ENCODE data around the gene TANGO6. TPM values are rescaled to one million over a fixed set of nuclear protein-coding genes. Genes with fewer than 3 reads are reported as not detected.

Gene TANGO6
- total RNA-seq, 1 donor from 2014 or later: 11.1 TPM

- no peaks in the 10 kb centered on the region for H3K9me3 Mint-ChIP-seq (ENCODE audit: low read depth)
- H3K36me3 Mint-ChIP-seq (ENCODE audit: low read depth): no peaks in the 10 kb centered on the region
- H3K27me3 Mint-ChIP-seq (ENCODE audit: low read depth): no peaks in the 10 kb centered on the region
- no peak for DNase-seq (ENCODE audit: low spot score)
- H3K4me1 Mint-ChIP-seq (ENCODE audit: low read depth): peaks cover 31% of the 10 kb centered on the region
- no peak overlapping the region for H3K4me3 Mint-ChIP-seq (ENCODE audit: unreplicated experiment)
- no peak overlapping the region for H3K27ac Mint-ChIP-seq (ENCODE audit: unreplicated experiment)
- TF ChIP-seq, protein P1, sequence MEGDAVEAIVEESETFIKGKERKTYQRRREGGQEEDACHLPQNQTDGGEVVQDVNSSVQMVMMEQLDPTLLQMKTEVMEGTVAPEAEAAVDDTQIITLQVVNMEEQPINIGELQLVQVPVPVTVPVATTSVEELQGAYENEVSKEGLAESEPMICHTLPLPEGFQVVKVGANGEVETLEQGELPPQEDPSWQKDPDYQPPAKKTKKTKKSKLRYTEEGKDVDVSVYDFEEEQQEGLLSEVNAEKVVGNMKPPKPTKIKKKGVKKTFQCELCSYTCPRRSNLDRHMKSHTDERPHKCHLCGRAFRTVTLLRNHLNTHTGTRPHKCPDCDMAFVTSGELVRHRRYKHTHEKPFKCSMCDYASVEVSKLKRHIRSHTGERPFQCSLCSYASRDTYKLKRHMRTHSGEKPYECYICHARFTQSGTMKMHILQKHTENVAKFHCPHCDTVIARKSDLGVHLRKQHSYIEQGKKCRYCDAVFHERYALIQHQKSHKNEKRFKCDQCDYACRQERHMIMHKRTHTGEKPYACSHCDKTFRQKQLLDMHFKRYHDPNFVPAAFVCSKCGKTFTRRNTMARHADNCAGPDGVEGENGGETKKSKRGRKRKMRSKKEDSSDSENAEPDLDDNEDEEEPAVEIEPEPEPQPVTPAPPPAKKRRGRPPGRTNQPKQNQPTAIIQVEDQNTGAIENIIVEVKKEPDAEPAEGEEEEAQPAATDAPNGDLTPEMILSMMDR (IDR thresholded peaks at IDR 0.05): no peak
These were observed 226.2 kb downstream of the TANGO6 start for GRCh38 chr16:69069504-69069903.

DNA sequence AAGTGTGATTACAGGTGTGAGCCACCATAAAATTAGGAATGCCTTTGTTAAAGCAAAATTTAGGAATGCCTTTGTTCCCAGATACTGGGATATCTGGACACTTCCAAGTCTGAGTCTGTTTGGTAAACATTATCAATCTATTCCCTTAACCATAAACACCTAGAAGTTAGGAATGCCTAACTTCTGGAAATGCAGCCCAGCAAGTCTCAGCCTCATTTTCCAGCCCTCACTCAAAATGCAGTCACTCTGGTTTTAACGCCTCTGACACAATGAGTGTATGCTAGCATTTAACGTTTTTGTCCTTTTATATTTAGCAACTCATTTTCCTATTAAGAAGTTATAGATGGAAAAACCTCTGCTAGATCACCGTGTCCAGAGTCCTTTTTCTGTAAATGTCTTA, 227.7 kb downstream of the TANGO6 start:
- no peak for DNase-seq (ENCODE audit: low spot score)
- Mint-ChIP-seq H3K27me3 (ENCODE audit: low read depth) (no peaks in the 10 kb centered on the region), H3K9me3 (ENCODE audit: low read depth) (no peaks in the 10 kb centered on the region), H3K27ac (ENCODE audit: unreplicated experiment) (no peak overlapping the region), H3K4me1 (ENCODE audit: low read depth) (peaks cover 18% of the 10 kb centered on the region), H3K36me3 (ENCODE audit: low read depth) (no peaks in the 10 kb centered on the region), H3K4me3 (ENCODE audit: unreplicated experiment) (no peak overlapping the region)
- TF ChIP-seq, protein P1 (IDR thresholded peaks at IDR 0.05): no peak

DNA sequence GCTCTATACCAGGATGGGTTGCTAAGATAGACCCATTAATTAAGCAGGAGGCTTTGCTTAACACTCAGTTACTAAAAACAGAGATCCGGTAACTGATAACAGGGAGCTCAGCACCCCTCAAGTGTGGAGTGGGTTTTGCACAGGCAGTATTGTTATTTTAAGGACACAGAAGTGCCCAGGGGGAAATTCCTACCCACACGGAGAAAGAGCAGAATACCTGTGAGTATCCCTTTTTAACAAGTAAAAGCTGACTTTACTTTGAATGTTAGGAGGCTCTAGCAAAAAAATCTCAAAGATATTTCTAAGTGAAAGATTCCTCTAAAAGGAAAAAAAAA, 229.3 kb downstream of the TANGO6 start:
- Mint-ChIP-seq H3K27me3 (ENCODE audit: low read depth) (no peaks in the 10 kb centered on the region), H3K9me3 (ENCODE audit: low read depth) (no peaks in the 10 kb centered on the region), H3K27ac (ENCODE audit: unreplicated experiment) (no peak overlapping the region), H3K4me3 (ENCODE audit: unreplicated experiment) (no peak overlapping the region), H3K4me1 (ENCODE audit: low read depth) (peaks cover 16% of the 10 kb centered on the region), H3K36me3 (ENCODE audit: low read depth) (no peaks in the 10 kb centered on the region)
- TF ChIP-seq, protein P1 (IDR thresholded peaks at IDR 0.05): no peak
- no peak for DNase-seq (ENCODE audit: low spot score)

DNA sequence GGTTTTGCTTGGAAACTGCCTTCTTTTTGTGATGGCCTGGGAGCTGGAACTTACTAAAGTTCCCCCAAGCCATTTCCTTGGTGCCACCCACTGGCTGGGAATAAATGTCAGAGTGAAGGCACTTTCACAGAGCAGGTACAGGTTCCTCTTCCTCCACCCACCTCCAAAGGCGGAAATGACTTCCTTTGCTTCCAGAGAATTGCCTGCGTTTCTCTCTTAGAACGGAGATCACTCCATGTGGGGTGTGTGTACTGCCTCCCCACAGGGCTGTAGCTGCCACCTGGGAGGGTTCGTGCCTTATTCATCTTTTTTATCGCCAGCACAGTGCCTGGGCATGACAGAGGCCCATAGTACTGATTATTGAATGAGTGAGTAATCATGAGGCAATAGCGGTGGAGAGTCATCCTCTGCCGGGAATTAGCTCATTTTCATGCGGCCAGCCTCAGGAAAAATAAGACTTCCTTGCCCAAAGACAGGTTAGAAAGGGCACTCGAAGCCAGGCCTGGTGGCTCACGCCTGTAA, 229.9 kb downstream of the TANGO6 start:
- Mint-ChIP-seq H3K27ac (ENCODE audit: unreplicated experiment) (peak overlapping the region; percentile 49), H3K4me1 (ENCODE audit: low read depth) (peaks cover 16% of the 10 kb centered on the region), H3K36me3 (ENCODE audit: low read depth) (no peaks in the 10 kb centered on the region), H3K27me3 (ENCODE audit: low read depth) (no peaks in the 10 kb centered on the region), H3K9me3 (ENCODE audit: low read depth) (no peaks in the 10 kb centered on the region), H3K4me3 (ENCODE audit: unreplicated experiment) (no peak overlapping the region)
- TF ChIP-seq, protein P1 (IDR thresholded peaks at IDR 0.05): no peak
- DNase-seq (ENCODE audit: low spot score): no peak

DNA sequence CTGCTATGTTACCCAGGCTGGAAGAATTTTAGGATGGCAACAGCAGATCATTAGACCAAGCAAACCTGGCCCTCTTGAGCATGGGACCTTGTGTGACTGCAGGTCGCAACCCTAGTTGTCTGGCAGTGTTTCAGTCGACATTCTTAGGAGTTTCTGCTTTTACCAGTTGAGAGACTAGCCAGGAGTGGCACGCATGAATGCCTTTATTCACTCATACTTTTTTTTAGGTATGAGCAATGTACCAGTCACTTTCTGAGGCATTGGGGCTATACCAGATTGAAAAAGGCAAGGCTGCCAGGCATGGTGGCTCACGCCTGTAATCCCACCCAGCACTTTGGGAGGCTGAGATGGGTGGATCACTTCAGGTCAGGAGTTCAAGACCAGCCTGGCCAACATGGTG, 233.9 kb downstream of the TANGO6 start:
- H3K4me3 Mint-ChIP-seq (ENCODE audit: unreplicated experiment): no peak overlapping the region
- H3K36me3 Mint-ChIP-seq (ENCODE audit: low read depth): no peaks in the 10 kb centered on the region

More for the DNA sequence above, 233.9 kb downstream of the TANGO6 start:
- Mint-ChIP-seq H3K27ac (ENCODE audit: unreplicated experiment) (no peak overlapping the region), H3K27me3 (ENCODE audit: low read depth) (no peaks in the 10 kb centered on the region), H3K4me1 (ENCODE audit: low read depth) (peaks cover 13% of the 10 kb centered on the region), H3K9me3 (ENCODE audit: low read depth) (no peaks in the 10 kb centered on the region)
- TF ChIP-seq, protein P1 (IDR thresholded peaks at IDR 0.05): no peak
- DNase-seq (ENCODE audit: low spot score): no peak
